GM23338 (cell line): ENCODE results near the gene MYO5B. TPM values are rescaled to one million over a fixed set of nuclear protein-coding genes. Genes with fewer than 3 reads are reported as not detected.

Source experiments
- ATAC-seq: fragments of 200-7000 bp; cut with Tn5 transposase; 3 replicates; pipeline ENCODE4 v1.9.1; 2020
- DNase-seq: peaks from one replicate; pipeline ENCODE4 v3.0.0-alpha.2; 2015; ENCODE audit warnings: low spot score
- H2AFZ ChIP-seq: fragments of 200-600 bp; sonication (generic); 2 replicates; pipeline ENCODE4 v1.8.0; 2016; ENCODE audit warnings: antibody characterized with exemption, mild to moderate bottlenecking, moderate library complexity
- H3F3A ChIP-seq: fragments of 200-600 bp; sonication (generic); replicated peaks from 2 replicates; pipeline ENCODE4 v1.8.0; 2017; ENCODE audit warnings: antibody characterized with exemption, mixed run types, low read depth
- H3K27ac ChIP-seq: fragments of 200-600 bp; sonication (generic); 2 replicates; pipeline ENCODE4 v1.6.1; 2016; ENCODE audit warnings: low read depth
- H3K27me3 ChIP-seq: fragments of 200-600 bp; sonication (generic); 2 replicates; pipeline ENCODE4 v1.8.0; 2016; ENCODE audit warnings: mild to moderate bottlenecking, mixed run types, moderate library complexity; ENCODE audit not compliant: insufficient read depth
- H3K36me3 ChIP-seq: fragments of 200-600 bp; sonication (generic); 2 replicates; pipeline ENCODE4 v1.8.0; 2016; ENCODE audit warnings: mild to moderate bottlenecking; ENCODE audit not compliant: insufficient read depth
- H3K4me1 ChIP-seq: fragments of 200-600 bp; sonication (generic); 2 replicates; pipeline ENCODE4 v1.8.0; 2016; ENCODE audit warnings: mild to moderate bottlenecking, moderate library complexity; ENCODE audit not compliant: insufficient read depth
- H3K4me2 ChIP-seq: fragments of 200-600 bp; sonication (generic); 2 replicates; pipeline ENCODE4 v1.7.1; 2017; ENCODE audit warnings: mixed run types
- H3K4me3 ChIP-seq: fragments of 200-600 bp; sonication (generic); 2 replicates; pipeline ENCODE4 v1.6.1; 2016; ENCODE audit warnings: mixed run types
- H3K79me2 ChIP-seq: fragments of 200-600 bp; sonication (generic); replicated peaks from 2 replicates; pipeline ENCODE4 v1.8.0; 2017; ENCODE audit warnings: mild to moderate bottlenecking; ENCODE audit not compliant: insufficient read depth
- H3K9me2 ChIP-seq: fragments of 200-600 bp; sonication (generic); 2 replicates; pipeline ENCODE4 v1.8.0; 2017; ENCODE audit not compliant: insufficient read depth
- H4K20me1 ChIP-seq: fragments of 200-600 bp; sonication (generic); replicated peaks from 2 replicates; pipeline ENCODE4 v1.8.0; 2017; ENCODE audit warnings: mild to moderate bottlenecking; ENCODE audit not compliant: insufficient read depth
- H3K27ac Mint-ChIP-seq: 2 replicates; pipeline ENCODE4 v1.8.0; 2020; ENCODE audit warnings: inconsistent platforms, mild to moderate bottlenecking, moderate library complexity, mixed read lengths
- H3K27me3 Mint-ChIP-seq: 3 replicates; pipeline ENCODE4 v1.8.0; 2022; ENCODE audit warnings: low read depth, mild to moderate bottlenecking, moderate library complexity, mixed read lengths, inconsistent platforms; ENCODE audit not compliant: insufficient read depth, poor library complexity
- H3K36me3 Mint-ChIP-seq: 3 replicates; pipeline ENCODE4 v1.8.0; 2021; ENCODE audit warnings: low read depth, mild to moderate bottlenecking, inconsistent platforms, moderate library complexity, mixed read lengths
- H3K4me1 Mint-ChIP-seq: 3 replicates; pipeline ENCODE4 v1.8.0; 2020; ENCODE audit warnings: mild to moderate bottlenecking, inconsistent platforms, mixed read lengths
- H3K4me3 Mint-ChIP-seq: 3 replicates; pipeline ENCODE4 v1.8.0; 2021; ENCODE audit warnings: moderate library complexity, mild to moderate bottlenecking, inconsistent platforms, mixed read lengths
- H3K9me3 Mint-ChIP-seq: 3 replicates; pipeline ENCODE4 v1.8.0; 2020; ENCODE audit warnings: moderate library complexity, mild to moderate bottlenecking, inconsistent platforms, mixed read lengths
- CREB1 ChIP-seq: fragments of 250-450 bp; sonication (Bioruptor Pico); IDR thresholded peaks from 2 replicates; pipeline ENCODE4 v1.5.0; 2020; ENCODE audit warnings: low read depth, mild to moderate bottlenecking, moderate library complexity
- CTCF ChIP-seq, 2 experiments: fragments of 200-600 bp in 1 of 2; sonication (generic) in 1 of 2; conservative IDR thresholded peaks; 2 replicates each; pipeline versions ENCODE4 v1.5.1 to v1.6.1; 2016 to 2017; ENCODE audit warnings: antibody characterized with exemption in 2 of 2, low read depth in 2 of 2, mild to moderate bottlenecking in 2 of 2, moderate library complexity in 1 of 2
- EZH2 ChIP-seq: fragments of 200-600 bp; sonication (generic); IDR thresholded peaks from one replicate; pipeline ENCODE4 v1.8.0; 2017; ENCODE audit warnings: antibody characterized with exemption, mild to moderate bottlenecking, low read depth; ENCODE audit not compliant: unreplicated experiment
- EZH2phosphoT487 ChIP-seq: fragments of 200-600 bp; sonication (generic); IDR thresholded peaks from one replicate; pipeline ENCODE4 v1.8.1; 2018; ENCODE audit warnings: antibody characterized with exemption; ENCODE audit not compliant: unreplicated experiment
- JUNB ChIP-seq: IDR thresholded peaks from one replicate; pipeline ENCODE4 v1.6.1; 2016; ENCODE audit warnings: antibody characterized with exemption; ENCODE audit not compliant: unreplicated experiment
- NANOG ChIP-seq: IDR thresholded peaks from 2 replicates; pipeline ENCODE4 v1.6.1; 2016; ENCODE audit warnings: antibody characterized with exemption, borderline replicate concordance
- POLR2AphosphoS5 ChIP-seq: IDR thresholded peaks from 2 replicates; pipeline ENCODE4 v1.6.1; 2016; ENCODE audit warnings: antibody characterized with exemption, low read depth
- STAT1 ChIP-seq: IDR thresholded peaks from one replicate; pipeline ENCODE4 v1.6.1; 2016; ENCODE audit warnings: antibody characterized with exemption; ENCODE audit not compliant: unreplicated experiment
- ZNF114 ChIP-seq: fragments of 250-450 bp; sonication (Bioruptor Pico); IDR thresholded peaks from 2 replicates; pipeline ENCODE4 v1.5.0; 2020; ENCODE audit warnings: mild to moderate bottlenecking, moderate library complexity
- ZNF331 ChIP-seq: fragments of 250-450 bp; sonication (Bioruptor Pico); IDR thresholded peaks from 2 replicates; pipeline ENCODE4 v1.5.0; 2020; ENCODE audit warnings: low read depth, mild to moderate bottlenecking, moderate library complexity
- ZNF462 ChIP-seq: fragments of 250-450 bp; sonication (Bioruptor Pico); IDR thresholded peaks from 2 replicates; pipeline ENCODE4 v1.5.0; 2020; ENCODE audit warnings: mild to moderate bottlenecking, moderate library complexity
- polyA plus RNA-seq: library from polyadenylated mRNA; unstranded; fragments of >200 nt; fragmentation: Nextera tagmentation; extraction: Ambion mirVana; gene quantifications from 2 replicates; pipeline ENCODE4 v1.2.1, GENCODE V29; 2016
- total RNA-seq: library from RNA; depleted of rRNA; stranded (reverse); fragments of >200 nt; shearing (Covaris generic); gene quantifications from 2 replicates; pipeline ENCODE4 v1.2.3, GENCODE V29; 2014
- TF ChIP-seq, protein P1 (sequence below): IDR thresholded peaks from one replicate; pipeline ENCODE4 v1.6.1; 2018; ENCODE audit warnings: antibody characterized with exemption; ENCODE audit not compliant: unreplicated experiment
- TF ChIP-seq, protein P2 (sequence below): IDR thresholded peaks from 2 replicates; pipeline ENCODE4 v1.6.1; 2016; ENCODE audit warnings: antibody characterized with exemption

Gene MYO5B
- total and polyA plus RNA-seq, 2 experiments from 2014 or later = 3.2 to 19.1 TPM

DNA sequence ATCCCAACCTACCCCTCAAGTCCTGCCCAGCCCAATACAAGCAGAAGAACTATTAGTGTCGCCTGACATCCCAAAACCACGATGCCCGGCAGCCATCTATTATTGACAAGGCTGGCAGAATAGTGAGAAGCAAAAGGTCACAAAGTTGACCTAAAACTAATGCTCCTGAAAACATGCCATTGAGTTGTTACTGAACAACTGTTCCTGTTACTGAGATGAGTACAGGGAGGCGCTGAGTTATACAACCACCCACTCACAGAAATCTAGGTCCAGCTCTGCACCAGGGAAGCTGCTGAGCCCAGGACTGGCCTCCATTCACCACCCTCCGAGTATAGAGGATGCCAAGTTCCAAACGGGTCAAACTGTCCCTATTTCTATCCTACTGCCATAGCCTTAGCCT is 201.6 kb downstream of the MYO5B start:
- TF ChIP-seq, protein P1, sequence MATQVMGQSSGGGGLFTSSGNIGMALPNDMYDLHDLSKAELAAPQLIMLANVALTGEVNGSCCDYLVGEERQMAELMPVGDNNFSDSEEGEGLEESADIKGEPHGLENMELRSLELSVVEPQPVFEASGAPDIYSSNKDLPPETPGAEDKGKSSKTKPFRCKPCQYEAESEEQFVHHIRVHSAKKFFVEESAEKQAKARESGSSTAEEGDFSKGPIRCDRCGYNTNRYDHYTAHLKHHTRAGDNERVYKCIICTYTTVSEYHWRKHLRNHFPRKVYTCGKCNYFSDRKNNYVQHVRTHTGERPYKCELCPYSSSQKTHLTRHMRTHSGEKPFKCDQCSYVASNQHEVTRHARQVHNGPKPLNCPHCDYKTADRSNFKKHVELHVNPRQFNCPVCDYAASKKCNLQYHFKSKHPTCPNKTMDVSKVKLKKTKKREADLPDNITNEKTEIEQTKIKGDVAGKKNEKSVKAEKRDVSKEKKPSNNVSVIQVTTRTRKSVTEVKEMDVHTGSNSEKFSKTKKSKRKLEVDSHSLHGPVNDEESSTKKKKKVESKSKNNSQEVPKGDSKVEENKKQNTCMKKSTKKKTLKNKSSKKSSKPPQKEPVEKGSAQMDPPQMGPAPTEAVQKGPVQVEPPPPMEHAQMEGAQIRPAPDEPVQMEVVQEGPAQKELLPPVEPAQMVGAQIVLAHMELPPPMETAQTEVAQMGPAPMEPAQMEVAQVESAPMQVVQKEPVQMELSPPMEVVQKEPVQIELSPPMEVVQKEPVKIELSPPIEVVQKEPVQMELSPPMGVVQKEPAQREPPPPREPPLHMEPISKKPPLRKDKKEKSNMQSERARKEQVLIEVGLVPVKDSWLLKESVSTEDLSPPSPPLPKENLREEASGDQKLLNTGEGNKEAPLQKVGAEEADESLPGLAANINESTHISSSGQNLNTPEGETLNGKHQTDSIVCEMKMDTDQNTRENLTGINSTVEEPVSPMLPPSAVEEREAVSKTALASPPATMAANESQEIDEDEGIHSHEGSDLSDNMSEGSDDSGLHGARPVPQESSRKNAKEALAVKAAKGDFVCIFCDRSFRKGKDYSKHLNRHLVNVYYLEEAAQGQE = no peak
- TF ChIP-seq JUNB (no peak), ZNF331 (CRISPR knock-in tag) (no peak), POLR2AphosphoS5 (no peak), CREB1 (CRISPR knock-in tag) (no peak), EZH2 (no peak), STAT1 (no peak), ZNF114 (no peak), CTCF (conservative IDR thresholded peaks at IDR 0.05; ENCODE audit: low read depth in 2 of 2) (no peak), EZH2phosphoT487 (no peak), NANOG (no peak), ZNF462 (CRISPR knock-in tag) (no peak)
- TF ChIP-seq, protein P2, sequence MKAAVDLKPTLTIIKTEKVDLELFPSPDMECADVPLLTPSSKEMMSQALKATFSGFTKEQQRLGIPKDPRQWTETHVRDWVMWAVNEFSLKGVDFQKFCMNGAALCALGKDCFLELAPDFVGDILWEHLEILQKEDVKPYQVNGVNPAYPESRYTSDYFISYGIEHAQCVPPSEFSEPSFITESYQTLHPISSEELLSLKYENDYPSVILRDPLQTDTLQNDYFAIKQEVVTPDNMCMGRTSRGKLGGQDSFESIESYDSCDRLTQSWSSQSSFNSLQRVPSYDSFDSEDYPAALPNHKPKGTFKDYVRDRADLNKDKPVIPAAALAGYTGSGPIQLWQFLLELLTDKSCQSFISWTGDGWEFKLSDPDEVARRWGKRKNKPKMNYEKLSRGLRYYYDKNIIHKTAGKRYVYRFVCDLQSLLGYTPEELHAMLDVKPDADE = no peak
- H3K36me3 ChIP-seq = no peaks in the 10 kb centered on the region
- DNase-seq = no peak

More for the DNA sequence above, 201.6 kb downstream of the MYO5B start:
- H3K4me1 Mint-ChIP-seq = peaks cover 37% of the 10 kb centered on the region
- Histone ChIP-seq H3F3A (no peaks in the 10 kb centered on the region), H3K79me2 (no peaks in the 10 kb centered on the region), H3K4me1 (peaks cover 17% of the 10 kb centered on the region), H4K20me1 (no peaks in the 10 kb centered on the region), H2AFZ (no peak overlapping the region), H3K27ac (no peak overlapping the region), H3K27me3 (no peaks in the 10 kb centered on the region), H3K4me2 (no peak overlapping the region), H3K9me2 (peaks cover 14% of the 10 kb centered on the region; the same call in 1 of the 2 replicates), H3K4me3 (no peak overlapping the region)
- H3K27ac Mint-ChIP-seq = no peak overlapping the region
- ATAC-seq = no peak
- no peaks in the 10 kb centered on the region for H3K9me3 Mint-ChIP-seq
- H3K4me3 Mint-ChIP-seq = no peak overlapping the region
- peaks cover 2% of the 10 kb centered on the region for H3K27me3 Mint-ChIP-seq
- no peaks in the 10 kb centered on the region for H3K36me3 Mint-ChIP-seq
